ENCODE results near the gene PEX26. TPM values are rescaled to one million over a fixed set of nuclear protein-coding genes. Genes with fewer than 3 reads are reported as not detected.
"Not testable (repeated sequence)": the region's sequence is repeated elsewhere in the genome, so short reads cannot be mapped to it uniquely, and the experiment has no call there.

The PEX26 gene
- total and polyA plus RNA-seq, 9 donors: 9.8 to 19.6 (median 15.6) TPM

DNA sequence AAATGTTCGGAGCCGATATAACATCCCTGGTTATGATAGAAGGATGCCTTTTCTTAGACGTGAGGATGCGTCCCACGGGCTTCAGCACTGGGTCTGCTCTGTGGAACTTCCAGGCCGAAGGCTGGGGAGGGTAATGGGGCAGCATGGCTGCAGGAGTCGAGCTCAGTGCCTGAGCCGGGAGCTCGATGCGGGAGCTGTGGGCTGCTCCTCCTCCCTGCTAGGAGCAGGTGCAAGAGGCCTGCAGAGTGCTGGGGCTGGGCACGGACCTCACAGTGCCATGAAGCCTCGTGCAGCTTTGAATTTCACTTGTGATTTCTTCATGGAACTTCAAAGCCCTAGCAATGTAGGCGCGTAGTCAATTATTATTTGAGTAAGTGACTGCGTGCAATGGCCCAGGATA lies 38.8 kb downstream of the PEX26 start:
- H3K27me3 ChIP-seq (ENCODE audit: control insufficient read depth, insufficient read depth, low read length): peaks cover 4% of the 10 kb centered on the region
- no peak overlapping the region for H3K4me3 ChIP-seq (ENCODE audit: low read length)
- DNase-seq: peak; percentile 38
- H3K36me3 ChIP-seq (ENCODE audit: control insufficient read depth, insufficient read depth, low read length): no peaks in the 10 kb centered on the region
- peaks cover 64% of the 10 kb centered on the region for H3K4me1 ChIP-seq (ENCODE audit: control insufficient read depth, insufficient read depth, low read length)
- peak overlapping the region; percentile 76 for H3K27ac ChIP-seq (ENCODE audit: low read length)
- H3K9me3 ChIP-seq (replicated peaks; ENCODE audit: control insufficient read depth, low read depth, low read length): no peaks in the 10 kb centered on the region
- WGBS (ENCODE audit: insufficient coverage): 80% methylated on average over 12 of the region's 15 CpGs

DNA sequence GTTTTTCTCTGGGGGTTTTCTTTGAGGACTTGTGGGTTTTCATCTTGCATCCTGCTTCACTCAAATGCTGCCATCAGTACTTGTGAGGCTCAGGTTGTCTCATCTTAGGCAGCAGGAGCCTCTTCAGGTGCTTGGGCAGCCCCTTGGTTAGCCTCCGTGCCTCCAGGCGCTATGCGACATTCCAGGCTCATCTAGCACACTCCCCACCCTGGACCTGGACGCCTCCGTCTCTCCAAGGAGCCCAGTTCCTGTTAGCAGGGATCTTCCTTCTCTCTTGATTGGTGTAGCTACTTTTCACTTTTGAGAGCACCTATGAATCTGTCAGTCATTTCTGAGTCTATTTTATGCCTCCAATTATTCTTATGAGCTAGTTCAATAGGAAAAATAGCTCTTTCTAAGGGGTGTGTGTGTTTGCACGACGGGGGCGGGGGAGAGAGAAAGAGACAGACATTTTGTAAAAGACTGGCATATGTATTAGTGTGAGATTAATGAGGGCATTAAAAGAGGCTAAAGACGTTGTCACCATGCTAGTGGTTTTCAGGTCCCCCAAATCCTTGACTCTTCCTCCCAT lies 40.6 kb downstream of the PEX26 start:
- peaks cover 54% of the 10 kb centered on the region for H3K4me1 ChIP-seq (ENCODE audit: control insufficient read depth, insufficient read depth, low read length)
- peak overlapping the region; percentile 82 for H3K27ac ChIP-seq (ENCODE audit: low read length)

DNA sequence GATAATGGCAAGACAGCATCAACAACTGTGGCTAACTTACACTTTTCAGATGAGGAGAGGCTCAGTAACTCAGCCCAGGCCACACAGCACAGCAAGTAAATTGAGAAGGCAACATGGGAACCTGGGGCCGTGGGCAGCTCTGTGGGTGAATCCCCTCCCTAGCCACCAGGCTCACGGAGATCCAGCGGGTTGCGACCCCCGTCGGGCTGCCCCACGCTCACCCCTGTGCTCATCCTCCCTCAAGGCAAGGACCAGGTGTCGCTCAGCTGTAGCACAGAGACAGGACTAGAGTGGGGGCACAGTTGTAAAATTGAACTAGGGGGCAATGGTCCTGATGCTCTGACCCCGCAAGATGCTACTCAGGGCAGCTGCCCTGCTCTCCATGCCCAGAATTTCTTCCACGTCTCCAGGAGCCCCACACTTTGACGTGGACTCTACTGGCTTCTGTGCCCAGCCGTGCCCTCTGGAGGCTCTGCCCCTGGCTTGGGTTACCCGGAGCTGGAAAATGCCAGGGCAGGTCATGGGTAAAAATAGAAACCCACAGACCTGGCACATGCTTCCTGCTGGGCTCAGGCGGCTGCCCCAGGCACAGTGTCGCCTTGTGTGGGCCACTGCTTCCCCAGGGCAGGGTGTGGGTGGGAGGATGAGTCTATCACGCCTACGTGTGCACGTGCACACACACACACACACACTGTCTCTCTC lies 41.8 kb downstream of the PEX26 start:
- Histone ChIP-seq H3K4me3 (ENCODE audit: low read length) (no peak overlapping the region), H3K36me3 (ENCODE audit: control insufficient read depth, insufficient read depth, low read length) (peaks cover 4% of the 10 kb centered on the region), H3K9me3 (replicated peaks; ENCODE audit: control insufficient read depth, low read depth, low read length) (no peaks in the 10 kb centered on the region), H3K27ac (ENCODE audit: low read length) (peak overlapping the region; percentile 82), H3K27me3 (ENCODE audit: control insufficient read depth, insufficient read depth, low read length) (no peaks in the 10 kb centered on the region), H3K4me1 (ENCODE audit: control insufficient read depth, insufficient read depth, low read length) (peaks cover 43% of the 10 kb centered on the region)
- 89% methylated on average over 9 of the region's 18 CpGs for WGBS (ENCODE audit: insufficient coverage)
- peak; percentile 55 for DNase-seq

More for the DNA sequence above, 40.6 kb downstream of the PEX26 start:
- no peaks in the 10 kb centered on the region for H3K9me3 ChIP-seq (replicated peaks; ENCODE audit: control insufficient read depth, low read depth, low read length)
- peaks cover 4% of the 10 kb centered on the region for H3K36me3 ChIP-seq (ENCODE audit: control insufficient read depth, insufficient read depth, low read length)
- WGBS (ENCODE audit: insufficient coverage): 73% methylated on average over 7 of the region's 9 CpGs
- no peak overlapping the region for H3K4me3 ChIP-seq (ENCODE audit: low read length)
- no peaks in the 10 kb centered on the region for H3K27me3 ChIP-seq (ENCODE audit: control insufficient read depth, insufficient read depth, low read length)
- no peak for DNase-seq

DNA sequence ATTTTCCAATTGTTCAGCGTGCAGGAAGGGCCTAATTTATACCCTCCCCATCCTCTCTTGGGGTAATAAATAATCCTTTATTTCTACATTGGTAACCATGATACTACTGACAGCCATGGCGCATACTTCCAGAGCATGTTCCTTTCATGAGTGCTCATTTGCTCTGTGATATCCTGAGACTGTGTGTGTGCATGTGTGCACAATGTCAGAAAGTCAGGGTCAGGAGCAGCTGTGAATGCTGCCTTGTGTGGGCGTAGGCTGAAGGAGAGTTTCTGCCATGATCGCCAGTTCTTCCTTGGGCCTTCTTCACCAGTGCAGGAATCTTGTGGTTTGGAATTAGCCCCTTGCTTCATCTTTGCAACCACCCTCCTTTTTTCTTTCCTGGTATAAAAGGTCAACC lies 43.1 kb downstream of the PEX26 start:
- WGBS (ENCODE audit: insufficient coverage): 100% methylated on average over 1 of the region's 4 CpGs
- Histone ChIP-seq H3K4me3 (ENCODE audit: low read length) (no peak overlapping the region), H3K9me3 (replicated peaks; ENCODE audit: control insufficient read depth, low read depth, low read length) (no peaks in the 10 kb centered on the region), H3K4me1 (ENCODE audit: control insufficient read depth, insufficient read depth, low read length) (peaks cover 30% of the 10 kb centered on the region), H3K27me3 (ENCODE audit: control insufficient read depth, insufficient read depth, low read length) (no peaks in the 10 kb centered on the region), H3K27ac (ENCODE audit: low read length) (peak overlapping the region; percentile 51), H3K36me3 (ENCODE audit: control insufficient read depth, insufficient read depth, low read length) (peaks cover 4% of the 10 kb centered on the region)
- no peak for DNase-seq

DNA sequence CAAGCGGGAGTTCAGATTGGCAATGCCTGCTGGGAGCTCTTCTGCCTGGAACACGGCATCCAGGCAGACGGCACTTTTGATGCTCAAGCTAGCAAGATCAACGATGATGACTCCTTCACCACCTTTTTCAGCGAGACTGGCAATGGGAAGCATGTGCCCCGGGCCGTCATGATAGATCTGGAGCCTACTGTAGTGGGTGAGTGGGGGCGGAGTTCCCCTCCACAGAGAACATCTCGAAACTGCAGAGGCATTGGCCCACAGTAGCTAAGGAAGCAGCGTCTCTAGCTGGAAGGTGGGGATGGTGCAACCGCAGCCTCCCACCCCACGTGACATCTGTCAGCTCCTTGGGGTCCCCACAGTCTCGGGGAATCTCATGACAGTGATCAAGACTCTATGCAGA lies 43.7 kb downstream of the PEX26 start:
- H3K9me3 ChIP-seq (replicated peaks; ENCODE audit: control insufficient read depth, low read depth, low read length): no peaks in the 10 kb centered on the region
- no peak for DNase-seq
- no peak overlapping the region for H3K27ac ChIP-seq (ENCODE audit: low read length)
- no peaks in the 10 kb centered on the region for H3K27me3 ChIP-seq (ENCODE audit: control insufficient read depth, insufficient read depth, low read length)
- 83% methylated on average over 5 of the region's 13 CpGs for WGBS (ENCODE audit: insufficient coverage)
- H3K4me1 ChIP-seq (ENCODE audit: control insufficient read depth, insufficient read depth, low read length): peaks cover 25% of the 10 kb centered on the region
- H3K36me3 ChIP-seq (ENCODE audit: control insufficient read depth, insufficient read depth, low read length): peaks cover 7% of the 10 kb centered on the region
- H3K4me3 ChIP-seq (ENCODE audit: low read length): no peak overlapping the region

DNA sequence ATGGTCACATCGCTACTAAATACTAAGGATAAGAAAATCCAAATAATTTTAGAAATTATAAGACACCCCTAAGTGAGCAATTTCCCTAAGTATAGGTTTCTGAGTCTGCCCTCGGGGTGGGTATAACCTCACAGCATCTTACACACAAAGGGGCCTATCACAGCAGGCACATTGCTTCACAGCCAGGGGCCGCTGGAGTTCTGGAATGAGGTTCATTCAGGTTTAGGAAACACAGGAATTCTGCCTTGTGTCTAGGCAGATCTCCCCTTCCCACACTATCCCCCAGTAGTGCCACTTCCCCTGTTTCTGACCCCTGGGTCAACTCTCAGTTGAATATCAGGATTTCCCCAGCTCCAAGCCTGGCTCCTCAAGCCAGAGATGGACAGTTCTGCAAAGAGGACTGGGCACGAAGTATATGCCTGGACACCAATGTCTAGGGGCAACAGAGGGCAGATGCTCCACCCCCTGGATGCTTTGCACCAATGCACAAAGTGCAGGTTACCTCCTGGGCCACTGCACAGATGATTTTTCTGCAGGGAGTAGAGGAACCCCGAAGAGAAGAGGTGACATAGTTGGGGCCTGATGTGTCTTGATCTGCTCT lies 44.3 kb downstream of the PEX26 start:
- H3K36me3 ChIP-seq (ENCODE audit: control insufficient read depth, insufficient read depth, low read length): peaks cover 13% of the 10 kb centered on the region
- H3K4me1 ChIP-seq (ENCODE audit: control insufficient read depth, insufficient read depth, low read length): peaks cover 21% of the 10 kb centered on the region
- H3K27ac ChIP-seq (ENCODE audit: low read length): no peak overlapping the region
- DNase-seq: no peak
- H3K4me3 ChIP-seq (ENCODE audit: low read length): no peak overlapping the region
- H3K9me3 ChIP-seq (replicated peaks; ENCODE audit: control insufficient read depth, low read depth, low read length): no peaks in the 10 kb centered on the region
- 94% methylated on average over 2 of the region's 5 CpGs for WGBS (ENCODE audit: insufficient coverage)
- H3K27me3 ChIP-seq (ENCODE audit: control insufficient read depth, insufficient read depth, low read length): no peaks in the 10 kb centered on the region

DNA sequence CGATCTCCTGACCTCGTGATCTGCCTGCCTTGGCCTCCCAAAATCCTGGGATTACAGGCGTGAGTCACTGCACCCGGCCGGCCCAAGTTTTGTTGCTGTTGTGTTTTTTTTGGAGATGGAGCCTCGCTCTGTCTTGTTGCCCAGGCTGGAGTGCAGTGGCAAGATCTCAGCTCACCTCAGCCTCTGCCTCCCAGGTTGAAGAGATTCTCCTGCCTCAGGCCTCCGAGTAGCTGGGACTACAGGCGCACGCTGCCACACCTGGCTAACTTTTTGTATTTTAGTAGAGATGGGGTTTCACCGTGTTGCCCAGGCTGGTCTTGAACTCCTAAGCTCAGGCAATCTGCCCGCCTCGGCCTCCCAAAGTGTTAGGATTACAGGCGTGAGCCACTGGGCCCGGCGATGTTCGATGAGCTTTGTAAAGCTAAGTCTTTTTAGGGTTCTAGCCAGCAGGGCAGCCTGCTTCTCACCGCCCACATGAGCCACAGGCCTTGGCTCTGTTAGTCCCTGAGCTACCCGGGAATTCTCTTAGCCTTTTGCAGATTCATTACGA lies 45.8 kb downstream of the PEX26 start:
- not testable (repeated sequence) for H3K27ac ChIP-seq (ENCODE audit: low read length); DNase-seq; H3K9me3 ChIP-seq (replicated peaks; ENCODE audit: control insufficient read depth, low read depth, low read length); H3K27me3 ChIP-seq (ENCODE audit: control insufficient read depth, insufficient read depth, low read length); H3K4me3 ChIP-seq (ENCODE audit: low read length)
- WGBS (ENCODE audit: insufficient coverage): 86% methylated on average over 13 of the region's 19 CpGs
- Histone ChIP-seq H3K4me1 (ENCODE audit: control insufficient read depth, insufficient read depth, low read length) (peaks cover 21% of the 10 kb centered on the region), H3K36me3 (ENCODE audit: control insufficient read depth, insufficient read depth, low read length) (peaks cover 13% of the 10 kb centered on the region)

DNA sequence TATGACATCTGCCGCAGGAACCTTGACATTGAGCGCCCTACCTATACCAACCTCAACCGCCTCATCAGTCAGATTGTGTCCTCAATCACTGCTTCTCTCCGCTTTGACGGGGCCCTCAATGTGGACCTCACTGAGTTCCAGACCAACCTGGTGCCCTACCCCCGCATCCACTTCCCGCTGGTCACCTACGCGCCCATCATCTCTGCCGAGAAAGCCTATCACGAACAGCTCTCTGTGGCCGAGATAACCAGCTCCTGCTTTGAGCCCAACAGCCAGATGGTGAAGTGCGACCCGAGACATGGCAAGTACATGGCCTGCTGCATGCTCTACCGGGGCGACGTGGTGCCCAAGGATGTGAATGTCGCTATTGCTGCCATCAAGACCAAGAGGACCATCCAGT lies 48.8 kb downstream of the PEX26 start:
- no peaks in the 10 kb centered on the region for H3K9me3 ChIP-seq (replicated peaks; ENCODE audit: control insufficient read depth, low read depth, low read length)
- H3K4me1 ChIP-seq (ENCODE audit: control insufficient read depth, insufficient read depth, low read length): no peaks in the 10 kb centered on the region
- H3K4me3 ChIP-seq (ENCODE audit: low read length): no peak overlapping the region
- H3K27me3 ChIP-seq (ENCODE audit: control insufficient read depth, insufficient read depth, low read length): no peaks in the 10 kb centered on the region
- no peak overlapping the region for H3K27ac ChIP-seq (ENCODE audit: low read length)
- WGBS (ENCODE audit: insufficient coverage): 97% methylated on average over 18 of the region's 18 CpGs
- no peak for DNase-seq
- peaks cover 15% of the 10 kb centered on the region for H3K36me3 ChIP-seq (ENCODE audit: control insufficient read depth, insufficient read depth, low read length)

DNA sequence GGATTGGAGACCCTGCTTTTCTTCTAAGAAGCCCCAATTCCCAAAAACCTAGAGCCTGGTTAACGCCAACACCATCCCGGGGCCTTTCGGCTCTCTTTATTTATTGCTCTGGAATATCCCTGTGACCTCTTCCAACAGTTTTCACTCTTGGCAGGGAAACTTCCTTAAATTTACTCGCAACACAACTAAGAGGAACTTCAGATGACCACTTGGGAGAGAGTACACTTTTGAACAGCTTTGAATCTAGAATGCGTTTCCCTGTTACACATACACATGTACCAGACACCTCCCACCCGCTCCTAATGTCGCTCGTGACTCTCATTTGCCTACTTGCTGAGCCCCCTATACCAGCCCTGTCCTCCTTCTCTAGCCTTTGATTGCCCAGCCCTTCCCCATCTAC lies 52.2 kb downstream of the PEX26 start:
- Histone ChIP-seq H3K27ac (ENCODE audit: low read length) (no peak overlapping the region), H3K36me3 (ENCODE audit: control insufficient read depth, insufficient read depth, low read length) (peaks cover 23% of the 10 kb centered on the region), H3K27me3 (ENCODE audit: control insufficient read depth, insufficient read depth, low read length) (no peaks in the 10 kb centered on the region), H3K9me3 (replicated peaks; ENCODE audit: control insufficient read depth, low read depth, low read length) (no peaks in the 10 kb centered on the region), H3K4me3 (ENCODE audit: low read length) (no peak overlapping the region), H3K4me1 (ENCODE audit: control insufficient read depth, insufficient read depth, low read length) (no peaks in the 10 kb centered on the region)
- WGBS (ENCODE audit: insufficient coverage): 40% methylated on average over 8 of the region's 8 CpGs
- peak; percentile 61 for DNase-seq

DNA sequence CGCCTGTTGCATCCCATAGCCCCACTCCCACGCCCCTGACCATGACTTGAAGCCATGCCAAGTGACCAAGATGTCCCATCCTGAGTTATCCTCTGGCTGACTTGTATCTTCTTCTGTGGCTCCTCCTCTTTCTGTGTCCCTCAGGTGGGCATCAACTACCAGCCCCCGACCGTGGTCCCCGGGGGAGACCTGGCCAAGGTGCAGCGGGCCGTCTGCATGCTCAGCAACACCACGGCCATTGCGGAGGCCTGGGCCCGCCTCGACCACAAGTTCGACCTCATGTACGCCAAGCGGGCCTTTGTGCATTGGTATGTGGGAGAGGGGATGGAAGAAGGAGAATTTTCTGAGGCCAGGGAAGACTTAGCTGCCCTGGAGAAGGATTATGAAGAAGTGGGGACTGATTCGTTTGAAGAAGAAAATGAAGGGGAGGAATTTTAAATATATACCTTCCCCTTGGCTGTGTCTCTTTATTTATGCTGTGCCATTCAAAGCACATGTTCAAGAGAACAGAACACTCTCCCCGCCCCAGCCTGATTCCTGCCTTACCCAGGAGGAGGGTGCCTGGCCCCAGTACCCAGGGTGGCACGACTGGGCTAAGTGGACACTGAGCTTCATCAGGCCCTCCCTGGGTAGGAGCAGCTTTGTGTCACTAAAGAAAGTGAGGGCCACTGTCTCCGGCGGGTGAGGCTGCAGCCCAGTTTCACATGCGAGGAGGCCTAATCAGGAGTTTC lies 53.1 kb downstream of the PEX26 start:
- H3K9me3 ChIP-seq (replicated peaks; ENCODE audit: control insufficient read depth, low read depth, low read length): no peaks in the 10 kb centered on the region
- H3K4me3 ChIP-seq (ENCODE audit: low read length): no peak overlapping the region
- peaks cover 23% of the 10 kb centered on the region for H3K36me3 ChIP-seq (ENCODE audit: control insufficient read depth, insufficient read depth, low read length)
- WGBS (ENCODE audit: insufficient coverage): 90% methylated on average over 17 of the region's 20 CpGs
- no peaks in the 10 kb centered on the region for H3K27me3 ChIP-seq (ENCODE audit: control insufficient read depth, insufficient read depth, low read length)
- no peaks in the 10 kb centered on the region for H3K4me1 ChIP-seq (ENCODE audit: control insufficient read depth, insufficient read depth, low read length)
- DNase-seq: no peak
- no peak overlapping the region for H3K27ac ChIP-seq (ENCODE audit: low read length)
